ENCODE data around the gene PROZ. TPM values are rescaled to one million over a fixed set of nuclear protein-coding genes. Genes with fewer than 3 reads are reported as not detected.

Gene PROZ
- total RNA-seq, 4 donors from 2014 or later: not detected

- intact Hi-C loops (cut with DNase I): no loop called here
- 86 to 88% methylated on average over 11 to 14 of the region's 16 CpGs for WGBS, 2 donors
- Histone ChIP-seq H3K4me1 (peaks cover 0 to 21% (median 5%) of the 10 kb centered on the region in 3 donors), H3K4me3 (no peak overlapping the region), H3K27me3 (peaks cover 0 to 27% (median 0%) of the 10 kb centered on the region in 4 donors), H3K9me3 (no peaks in the 10 kb centered on the region), H3K36me3 (no peaks in the 10 kb centered on the region), H3K27ac (no peak overlapping the region)
- no peak for DNase-seq
- TF ChIP-seq POLR2A (IDR thresholded peaks at IDR 0.05) (no peak), CTCF (IDR thresholded peaks at IDR 0.05) (no peak)
Observed at GRCh38 chr13:113119166-113119821, 39.2 kb upstream of the PROZ start.

DNA sequence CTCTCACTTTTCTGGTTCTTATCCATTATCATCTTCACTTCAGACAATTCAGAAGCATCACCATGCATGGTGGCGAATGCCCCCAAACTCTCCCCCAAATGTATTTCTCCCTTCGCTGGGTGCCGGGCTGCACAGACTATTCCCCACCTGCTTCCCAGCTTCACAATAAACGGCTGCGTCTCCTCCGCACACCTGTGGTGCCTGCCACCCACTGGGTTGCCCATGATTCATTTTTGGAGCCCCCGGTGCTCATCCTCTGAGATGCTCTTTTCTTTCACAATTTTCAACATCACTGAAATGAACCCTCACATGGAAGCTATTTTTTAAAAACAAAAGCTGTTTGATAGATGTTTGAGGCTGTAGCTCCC is 38.6 kb upstream of the PROZ start:
- Histone ChIP-seq H3K27ac (no peak overlapping the region), H3K4me3 (no peak overlapping the region), H3K9me3 (no peaks in the 10 kb centered on the region), H3K4me1 (peaks cover 0 to 21% (median 5%) of the 10 kb centered on the region in 3 donors), H3K36me3 (no peaks in the 10 kb centered on the region), H3K27me3 (peaks cover 0 to 23% (median 0%) of the 10 kb centered on the region in 4 donors)
- intact Hi-C loops (cut with DNase I): no loop called here
- no peak for TF ChIP-seq POLR2A (IDR thresholded peaks at IDR 0.05)
- TF ChIP-seq CTCF (IDR thresholded peaks at IDR 0.05): no peak
- no peak for DNase-seq
- 88 to 90% methylated on average over 7 of the region's 7 CpGs for WGBS, 2 donors

- Histone ChIP-seq H3K4me3 (no peak overlapping the region), H3K9me3 (no peaks in the 10 kb centered on the region), H3K36me3 (no peaks in the 10 kb centered on the region), H3K4me1 (peaks cover 0 to 21% (median 5%) of the 10 kb centered on the region in 3 donors), H3K27ac (no peak overlapping the region), H3K27me3 (peaks cover 0 to 20% (median 0%) of the 10 kb centered on the region in 4 donors)
- DNase-seq: no peak
- 63 to 84% methylated on average over 5 of the region's 19 CpGs for WGBS, 2 donors
- TF ChIP-seq POLR2A (IDR thresholded peaks at IDR 0.05) (no peak), CTCF (IDR thresholded peaks at IDR 0.05) (no peak)
- intact Hi-C loops (cut with DNase I): no loop called here
Observed at GRCh38 chr13:113120300-113121182, 37.9 kb upstream of the PROZ start.

GRCh38 chr13:113121183-113121927 is 37.1 kb upstream of the PROZ start:
- 92% methylated on average over 2 to 6 of the region's 24 CpGs for WGBS, 2 donors
- intact Hi-C loops (cut with DNase I): no loop called here
- TF ChIP-seq POLR2A (IDR thresholded peaks at IDR 0.05) (no peak), CTCF (IDR thresholded peaks at IDR 0.05) (no peak)

More at GRCh38 chr13:113121183-113121927, 37.1 kb upstream of the PROZ start:
- DNase-seq: no peak
- Histone ChIP-seq H3K4me3 (no peak overlapping the region), H3K36me3 (no peaks in the 10 kb centered on the region), H3K4me1 (peaks cover 0 to 21% (median 5%) of the 10 kb centered on the region in 3 donors), H3K9me3 (no peaks in the 10 kb centered on the region), H3K27me3 (peaks cover 0 to 20% (median 0%) of the 10 kb centered on the region in 4 donors), H3K27ac (peak overlapping the region in 3 of 4 donors; percentile 68 to 86 (median 82))
